HG02840 (cell line): ENCODE data around the gene DHH.

Experiments used
- ATAC-seq: cut with Tn5 transposase; IDR thresholded peaks from one replicate; pipeline ENCODE4 v1.9.1; 2021; ENCODE audit warnings: mild to moderate bottlenecking, moderate library complexity, moderate number of reproducible peaks; ENCODE audit not compliant: unreplicated experiment, low FRiP score

Gene DHH

DNA sequence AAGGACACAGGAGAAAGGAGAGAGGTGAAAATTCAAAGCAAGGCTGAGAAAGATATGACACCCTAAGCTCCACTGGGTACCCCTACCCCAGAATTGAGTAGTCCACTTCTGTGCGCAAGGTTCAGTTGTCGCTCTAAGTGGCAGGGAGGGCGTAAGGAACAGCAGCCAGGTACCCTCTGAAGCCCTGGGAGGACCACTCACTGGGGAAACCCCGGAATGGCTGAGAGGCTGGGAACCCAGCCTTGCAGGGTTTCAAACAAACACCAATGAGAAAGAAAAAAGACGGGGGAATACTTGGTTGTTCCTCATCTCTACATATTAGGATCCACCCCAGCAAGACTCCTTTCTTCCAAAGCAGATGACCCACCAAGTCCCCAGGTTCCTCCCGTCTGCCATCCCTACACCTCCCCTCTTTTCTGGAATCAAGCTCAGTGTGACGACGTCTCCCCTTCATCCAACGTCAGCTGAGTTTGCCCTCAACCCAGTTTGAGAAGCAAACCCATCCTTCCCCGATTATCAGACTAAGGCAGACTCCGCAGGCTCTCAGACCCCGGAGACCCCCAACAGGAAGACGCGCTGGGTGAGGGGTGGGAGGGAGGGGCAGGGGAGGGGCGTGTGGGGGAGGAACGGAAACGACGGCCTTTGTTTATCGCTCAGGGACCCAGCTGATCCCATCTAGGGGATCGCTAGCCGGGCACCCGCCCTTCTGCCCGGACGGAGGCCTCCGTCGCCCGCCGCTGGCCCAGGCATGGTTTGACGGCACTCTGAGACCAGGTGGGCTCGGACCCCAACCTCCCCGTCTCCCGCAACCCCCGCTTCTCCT lies 15.3 kb upstream of the DHH start:
- no peak for ATAC-seq

DNA sequence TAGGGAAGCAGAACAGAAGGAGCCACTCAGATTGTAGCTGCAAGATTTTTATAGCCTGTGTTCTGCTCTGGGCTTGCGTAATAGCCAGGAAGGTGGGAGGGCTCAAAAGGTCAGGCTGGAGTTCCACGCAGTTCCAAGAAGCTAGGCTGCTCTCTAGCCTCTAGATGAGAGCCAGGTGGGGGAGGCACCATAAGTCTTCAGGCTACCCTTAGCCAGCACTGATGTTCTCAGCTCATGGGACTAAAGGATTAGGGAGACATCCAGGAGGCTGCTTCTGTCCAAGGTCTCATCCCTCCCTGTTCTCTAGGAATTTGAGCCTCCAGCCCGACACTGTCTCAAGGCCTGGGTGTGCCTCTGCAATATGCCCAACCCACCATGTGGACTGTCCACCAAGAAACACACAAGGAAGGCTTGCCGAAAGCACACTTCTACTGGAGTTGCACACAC lies 14.4 kb upstream of the DHH start:
- no peak for ATAC-seq

DNA sequence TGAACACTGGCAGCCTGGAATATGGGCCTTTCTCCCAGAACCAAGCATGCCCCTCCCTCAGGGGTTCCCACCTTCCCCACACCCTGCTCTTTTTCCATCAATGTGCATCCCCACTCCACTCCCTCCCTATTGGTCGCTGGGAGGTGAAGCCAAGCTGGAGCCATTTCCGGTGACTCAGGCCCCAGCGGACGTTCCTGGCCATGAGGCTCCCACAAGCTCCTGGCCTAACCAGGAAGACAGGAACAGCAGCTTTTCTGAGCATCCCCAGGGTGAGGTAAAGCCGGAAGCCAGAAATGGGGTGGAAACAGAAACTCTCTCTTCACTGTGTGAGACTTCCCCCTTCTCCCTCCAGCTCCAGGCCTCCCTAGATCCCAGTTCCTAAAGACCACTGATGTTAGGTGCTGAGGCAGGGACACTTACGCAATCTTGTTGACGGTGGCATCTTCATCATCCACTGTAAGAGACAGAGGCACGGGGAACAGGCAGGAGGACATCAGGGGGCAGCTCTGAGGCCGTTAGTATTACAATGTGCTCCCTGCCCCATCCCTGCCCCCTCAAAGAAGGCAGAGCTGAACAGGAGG lies 11.0 kb upstream of the DHH start:
- no peak for ATAC-seq

DNA sequence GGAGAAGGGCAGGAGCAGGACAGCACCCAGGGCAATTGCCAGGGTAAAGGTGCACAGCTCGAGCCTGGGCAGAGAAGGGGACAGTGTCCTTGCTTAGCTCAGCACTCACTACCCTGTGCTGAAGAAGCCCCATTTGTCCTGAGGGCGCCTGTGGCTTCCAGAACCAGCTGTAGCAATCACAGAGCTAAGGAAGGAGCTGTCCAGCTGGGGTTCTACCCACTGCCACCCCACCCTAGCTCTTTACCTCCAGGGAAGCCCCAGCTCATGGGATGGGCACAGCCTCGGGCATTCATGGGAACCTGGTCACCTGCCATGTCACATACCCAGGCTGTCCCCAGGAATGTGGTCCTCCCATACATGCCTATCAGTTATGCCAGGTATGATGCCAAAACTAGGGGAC lies 10.2 kb upstream of the DHH start:
- no peak for ATAC-seq

DNA sequence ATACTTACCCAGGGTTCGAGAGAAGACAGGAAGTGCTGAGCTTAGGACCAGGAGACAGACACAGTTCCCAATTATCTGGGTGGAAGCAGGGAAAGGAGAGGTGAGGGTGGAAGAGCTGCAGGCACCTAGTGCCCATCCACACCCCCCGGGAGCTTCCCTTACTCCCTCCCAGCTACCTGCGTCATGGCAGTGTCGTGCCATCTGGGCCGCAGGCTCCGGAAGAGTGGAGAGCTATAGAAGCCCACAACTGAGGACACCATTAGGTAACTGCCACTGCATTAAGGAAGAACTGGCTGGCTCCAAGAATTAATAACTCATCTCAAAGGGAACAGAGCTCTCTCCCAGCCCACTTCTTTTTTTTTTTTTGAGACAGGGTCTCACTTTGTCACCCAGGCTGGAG lies 5.8 kb upstream of the DHH start:
- ATAC-seq: no peak

DNA sequence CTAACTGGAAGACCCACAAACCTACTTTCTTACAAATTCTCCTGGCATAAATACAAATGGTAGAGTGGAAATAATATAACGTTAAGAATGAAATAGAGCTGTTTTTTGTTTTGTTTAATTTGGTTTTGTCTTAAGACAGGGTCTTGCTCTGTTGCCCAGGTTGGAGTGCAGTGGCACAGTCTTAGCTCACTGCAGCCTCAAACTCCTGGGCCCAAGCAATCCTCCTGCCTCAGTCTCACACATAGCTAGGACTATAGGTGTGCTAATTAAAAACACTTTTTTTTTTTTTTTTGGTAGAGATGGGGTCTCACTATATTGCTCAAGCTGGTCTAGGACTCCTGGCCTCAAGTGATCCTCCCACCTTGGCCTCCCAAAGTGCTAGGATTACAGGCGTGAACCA lies 4.1 kb upstream of the DHH start:
- ATAC-seq: no peak

DNA sequence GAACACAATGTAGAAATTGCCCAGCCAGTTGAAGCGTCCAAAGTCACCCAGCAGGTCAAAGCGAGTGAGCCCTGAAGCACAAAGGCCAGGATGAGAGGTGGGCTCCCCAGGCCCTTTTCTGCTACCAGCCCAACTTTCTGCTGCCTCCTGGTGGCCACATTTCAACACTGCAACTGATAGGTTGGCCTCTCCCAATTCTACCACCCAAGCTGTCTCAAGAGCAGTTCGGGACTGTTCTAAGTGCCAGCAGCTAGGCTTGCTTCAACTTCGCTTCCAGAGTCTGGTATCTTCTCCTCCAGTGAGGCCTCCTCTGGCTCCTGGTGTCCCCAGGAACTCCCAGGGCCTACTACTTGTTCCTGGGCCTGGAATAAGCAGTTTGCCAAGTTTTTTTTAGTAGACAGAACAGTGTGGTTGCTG lies 3.4 kb upstream of the DHH start:
- no peak for ATAC-seq

DNA sequence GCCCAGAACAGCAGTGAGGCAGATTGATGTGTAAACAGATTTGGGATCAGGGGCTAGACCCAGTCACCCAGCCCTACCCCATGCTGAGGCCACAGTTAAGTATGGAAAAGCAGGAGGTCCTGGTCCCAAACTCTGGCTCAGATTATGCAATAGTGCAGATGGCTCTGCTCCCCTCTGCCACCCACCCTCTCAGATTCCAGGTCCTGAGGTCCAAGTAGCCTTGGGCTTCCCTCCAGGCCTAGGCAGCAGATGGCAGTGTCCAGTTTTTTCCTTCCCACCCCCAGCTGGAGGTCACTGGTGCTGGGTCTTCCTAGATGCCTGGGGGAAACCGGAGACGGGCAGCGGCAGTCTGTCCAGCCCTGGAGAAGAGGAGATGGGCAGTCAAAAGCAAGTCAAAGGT lies 2.8 kb upstream of the DHH start:
- ATAC-seq: no peak

DNA sequence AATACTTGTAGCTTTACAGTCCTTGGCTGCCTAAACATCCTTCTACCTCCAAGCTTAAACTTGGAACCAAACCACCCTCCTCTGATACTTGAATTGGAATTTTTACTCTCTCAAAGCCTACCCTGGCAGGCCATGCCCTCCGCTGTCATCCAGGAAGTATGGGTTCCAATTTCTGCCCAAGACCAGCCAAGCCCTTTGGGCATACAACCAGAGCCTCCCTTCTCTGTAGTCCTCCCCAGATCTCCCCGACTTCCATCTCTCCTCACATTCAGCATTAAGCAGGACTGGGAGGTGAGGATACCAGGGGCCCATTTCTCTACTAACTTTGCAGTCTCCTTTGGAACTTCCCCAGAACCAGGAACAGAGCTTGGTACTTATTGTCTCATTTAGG lies 369 bp upstream of the DHH start:
- no peak for ATAC-seq

DNA sequence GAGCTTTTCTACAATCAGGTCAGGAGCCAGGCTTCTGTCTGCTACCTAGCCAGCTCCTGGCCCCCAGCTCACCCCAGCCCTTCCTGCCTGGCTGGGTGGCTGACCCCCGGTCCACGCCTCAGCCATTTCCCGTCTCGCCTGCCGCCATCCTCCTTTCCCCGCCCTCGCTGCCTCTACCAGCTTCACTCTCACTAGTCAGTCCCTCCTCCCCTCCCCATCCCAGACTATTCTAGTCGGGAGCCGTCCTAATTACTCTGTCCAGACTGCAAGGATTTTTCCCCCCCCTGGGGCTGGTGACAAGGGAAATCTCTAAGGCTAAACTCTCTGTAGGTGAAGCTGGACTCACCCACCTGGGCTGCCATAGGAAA lies 825 bp downstream of the DHH start:
- no peak for ATAC-seq

DNA sequence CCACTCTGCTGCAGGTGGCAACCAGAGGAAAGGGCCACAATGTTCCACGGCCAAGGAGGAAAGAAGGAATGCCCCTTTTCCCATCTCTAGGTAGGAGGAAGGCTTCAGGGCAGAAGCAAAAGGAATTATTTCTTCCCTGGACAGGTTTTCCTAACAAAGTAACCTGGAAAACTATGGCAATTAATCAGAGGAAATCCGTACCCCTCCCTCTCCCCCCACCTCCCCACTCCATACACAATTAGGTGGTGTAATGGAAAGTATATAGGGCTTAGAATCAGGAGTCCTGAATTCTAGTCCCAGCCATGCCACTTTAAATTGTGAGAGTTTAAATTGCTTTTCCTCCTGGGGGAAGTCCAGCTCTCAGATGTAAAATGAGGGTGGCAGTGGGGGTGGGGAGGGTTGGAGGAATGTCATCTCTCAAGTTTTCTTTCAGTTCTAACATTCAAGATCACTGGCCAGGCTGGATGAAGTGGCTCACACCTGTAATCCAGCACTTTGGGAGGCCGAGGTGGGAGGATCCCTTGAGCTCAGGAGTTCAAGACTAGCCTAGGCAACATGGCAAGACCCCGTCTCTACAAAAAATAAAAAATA lies 1.7 kb downstream of the DHH start:
- no peak for ATAC-seq

DNA sequence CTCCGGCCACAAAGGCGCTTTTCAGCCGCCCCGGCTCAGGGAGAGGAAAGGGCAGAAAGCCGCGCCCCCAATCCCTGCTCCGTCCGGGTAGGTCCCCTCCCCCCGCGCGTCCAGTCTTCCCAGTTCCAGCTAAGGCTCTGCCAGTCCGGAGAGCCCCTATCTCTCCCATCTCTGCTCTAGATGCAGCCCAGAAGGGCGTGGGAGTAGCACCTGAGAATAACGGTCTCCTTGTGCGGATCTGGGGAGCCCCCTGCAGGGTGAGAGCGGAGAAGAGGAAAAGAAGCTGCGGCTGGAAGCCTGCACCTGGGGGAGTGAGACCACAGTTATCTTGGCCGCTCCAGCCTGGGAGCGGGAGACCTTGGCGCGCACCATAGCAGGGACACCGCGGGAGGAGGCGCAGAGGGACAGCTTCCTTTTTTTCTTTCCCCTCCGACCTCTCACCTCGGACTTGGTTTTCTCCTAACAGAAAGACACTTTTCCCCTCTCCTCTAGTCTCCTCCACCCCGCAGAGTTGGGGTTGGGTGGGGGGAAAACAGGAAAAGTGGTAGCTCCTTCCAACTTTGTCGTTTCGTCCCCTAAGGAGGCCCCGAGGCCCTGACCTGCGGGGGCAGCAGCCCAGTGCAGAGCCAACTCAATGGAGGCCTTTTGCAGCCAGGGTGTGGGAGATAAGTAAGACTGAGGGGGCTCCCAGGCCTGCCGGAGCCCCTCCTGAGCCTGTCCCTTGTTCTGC lies 2.4 kb downstream of the DHH start:
- no peak for ATAC-seq

DNA sequence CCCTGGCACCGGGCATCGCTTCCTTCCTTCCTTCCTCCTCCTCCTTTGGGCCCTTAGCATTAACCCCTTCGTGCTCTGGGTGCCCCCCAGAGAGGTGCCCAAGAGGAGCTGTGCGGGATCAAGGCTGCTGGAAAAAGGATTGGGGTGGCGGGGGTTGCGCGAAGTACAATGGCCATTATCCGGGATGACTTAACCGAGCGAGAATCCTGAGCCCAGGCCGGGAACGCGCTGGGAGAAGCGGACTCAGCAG lies 2.8 kb downstream of the DHH start:
- no peak for ATAC-seq

DNA sequence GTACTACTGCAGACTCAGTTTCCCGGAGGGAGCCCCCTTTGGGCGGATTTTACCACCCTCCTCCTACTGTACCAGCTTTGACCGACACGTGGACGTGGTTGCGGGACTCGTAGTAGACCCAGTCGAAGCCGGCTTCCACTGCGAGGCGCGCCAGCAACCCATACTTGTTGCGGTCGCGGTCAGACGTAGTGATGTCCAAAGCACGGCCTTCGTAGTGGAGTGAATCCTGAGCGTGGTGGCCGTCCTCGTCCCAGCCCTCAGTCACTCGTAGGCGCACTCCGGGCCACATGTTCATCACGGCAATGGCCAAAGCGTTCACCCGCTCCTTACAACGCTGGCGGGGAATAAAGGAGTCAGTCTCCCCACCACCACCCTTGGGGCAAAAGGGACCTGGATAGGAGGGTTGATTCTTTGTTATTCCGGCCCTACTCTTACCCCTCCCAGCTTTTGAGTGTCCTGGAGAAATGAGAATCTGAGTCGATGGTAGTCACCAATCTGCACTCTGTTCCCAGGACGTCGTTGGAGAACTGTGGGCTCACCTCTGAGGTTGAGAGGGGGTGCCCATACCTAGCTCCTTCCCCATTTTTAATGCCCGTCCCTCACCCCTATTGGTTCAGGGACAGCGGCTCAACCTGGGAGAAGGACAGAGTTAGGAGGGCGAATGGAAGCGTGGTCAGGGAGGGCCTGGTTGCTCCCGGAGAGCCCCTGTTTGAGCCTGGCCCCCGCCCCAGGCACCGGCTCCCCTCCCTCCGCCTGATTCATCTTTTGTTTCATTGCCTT lies 3.4 kb downstream of the DHH start:
- no peak for ATAC-seq

DNA sequence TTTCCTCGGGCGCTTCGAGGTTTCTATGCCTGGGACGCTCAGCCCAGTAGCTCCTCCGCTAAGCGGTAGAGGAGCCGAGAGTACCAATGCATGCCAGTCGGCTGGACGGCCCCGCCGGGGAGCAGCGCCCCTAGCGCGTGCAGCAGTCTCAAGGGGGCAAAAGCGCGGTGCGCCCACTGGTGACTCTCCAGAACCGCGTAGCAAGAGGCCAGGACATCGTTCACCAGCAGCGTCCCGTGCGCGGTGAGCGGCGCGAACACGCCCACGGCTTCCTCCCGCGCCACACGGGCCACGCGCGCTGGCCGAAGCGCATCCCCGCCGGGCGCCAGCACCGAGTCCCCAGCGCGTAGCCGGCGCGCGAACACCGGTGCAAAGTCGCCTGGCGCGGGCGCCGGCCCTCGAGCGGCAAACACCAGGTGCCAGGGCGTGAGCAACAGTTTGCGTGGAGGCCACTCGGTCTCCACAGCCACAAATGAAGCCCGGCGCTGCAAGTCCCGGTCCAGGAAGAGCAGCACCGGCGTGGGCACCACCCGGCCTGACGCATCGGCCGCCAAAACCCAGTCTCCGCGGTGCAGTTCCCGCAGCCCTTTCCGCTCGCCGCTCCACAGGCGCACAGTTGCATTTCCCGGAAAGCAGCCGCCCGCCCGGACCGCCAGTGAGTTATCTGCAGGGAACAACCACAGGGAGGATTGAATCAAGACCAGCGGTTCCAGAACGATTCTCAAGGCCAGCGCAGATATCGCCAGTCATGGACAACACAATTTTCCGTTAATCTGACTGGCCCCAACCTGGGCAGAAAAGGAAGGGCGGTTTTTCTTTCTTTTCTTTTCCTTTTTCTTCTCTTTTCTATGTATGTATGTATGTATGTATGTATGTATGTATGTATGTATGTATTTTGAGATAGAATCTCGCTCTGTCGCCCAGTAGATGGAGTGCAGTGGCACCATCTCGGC lies 4.5 kb downstream of the DHH start:
- no peak for ATAC-seq

DNA sequence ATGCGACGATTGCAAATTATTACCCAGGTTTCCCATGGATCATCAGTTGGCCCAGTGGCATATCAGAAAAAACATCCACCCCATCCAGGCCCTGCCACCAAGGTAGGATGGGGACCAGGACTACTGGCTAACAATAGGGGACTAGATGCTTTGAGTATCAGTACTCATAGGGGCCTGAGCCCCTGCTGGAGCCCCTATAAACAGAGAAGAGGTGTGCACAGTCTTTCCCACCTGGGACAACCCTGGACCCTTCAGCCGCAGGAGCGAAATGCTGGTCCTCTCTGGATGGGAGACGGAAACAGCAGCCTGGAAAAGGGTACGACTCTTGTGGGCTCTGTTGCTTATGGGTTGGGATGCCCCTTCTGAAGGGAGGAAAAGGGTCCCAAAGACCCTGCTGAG lies 5.7 kb downstream of the DHH start:
- ATAC-seq: no peak

DNA sequence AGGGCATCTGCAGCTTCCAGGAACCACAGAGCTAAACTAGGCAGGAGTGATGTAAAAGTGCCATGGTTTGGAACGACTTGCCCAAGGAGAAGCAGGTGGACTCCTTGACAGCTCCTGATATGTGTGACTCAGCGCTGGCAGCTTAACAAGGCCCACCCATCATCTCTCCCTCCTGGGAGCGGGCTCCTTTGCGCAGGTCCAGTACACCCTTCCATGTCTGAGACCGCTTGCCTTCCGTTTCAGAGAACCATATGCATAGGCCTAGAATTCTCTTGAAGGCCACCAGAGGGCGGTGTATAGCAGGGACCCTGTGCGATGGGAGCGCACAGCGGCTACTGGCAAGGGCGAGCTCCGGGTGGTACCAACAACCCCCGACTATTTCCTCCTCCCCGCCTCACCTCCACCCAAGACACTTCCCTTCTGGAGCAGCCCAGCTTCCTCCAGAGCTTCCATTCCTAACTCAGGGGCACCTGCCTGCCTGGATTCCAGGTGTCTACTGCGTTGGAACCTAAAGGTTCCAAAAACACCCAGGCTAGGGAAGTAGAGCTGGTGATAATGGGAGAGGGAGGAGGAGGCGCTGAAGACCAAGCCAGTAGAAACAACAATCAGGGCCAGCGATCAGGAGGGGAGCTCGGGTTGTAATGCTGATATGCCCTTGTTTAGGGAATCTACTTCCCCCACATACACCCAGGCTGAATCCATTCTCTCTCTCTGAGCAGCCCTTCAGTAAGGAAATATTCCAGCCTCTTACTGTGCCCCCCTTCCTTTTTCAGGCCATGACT lies 6.3 kb downstream of the DHH start:
- ATAC-seq: peak; percentile 62

DNA sequence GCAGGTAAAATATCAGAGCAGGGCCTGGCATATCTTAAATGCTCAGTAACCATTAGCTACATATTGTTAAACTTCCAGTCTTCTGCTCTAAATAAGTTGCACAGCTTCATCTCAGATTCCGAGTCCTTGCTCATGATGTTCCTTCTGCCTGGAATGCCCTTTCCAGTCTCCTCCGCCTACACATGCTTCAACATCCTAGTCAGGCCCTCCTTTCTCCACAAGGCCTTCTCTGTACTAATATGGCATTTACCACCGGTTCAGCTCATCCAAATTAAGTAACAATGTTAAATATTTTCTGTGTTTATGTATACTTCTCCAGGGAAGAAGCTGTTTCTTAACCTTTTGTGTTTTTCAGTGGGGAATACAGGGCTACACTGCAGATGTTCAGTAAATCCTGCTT lies 8.5 kb downstream of the DHH start:
- ATAC-seq: no peak

DNA sequence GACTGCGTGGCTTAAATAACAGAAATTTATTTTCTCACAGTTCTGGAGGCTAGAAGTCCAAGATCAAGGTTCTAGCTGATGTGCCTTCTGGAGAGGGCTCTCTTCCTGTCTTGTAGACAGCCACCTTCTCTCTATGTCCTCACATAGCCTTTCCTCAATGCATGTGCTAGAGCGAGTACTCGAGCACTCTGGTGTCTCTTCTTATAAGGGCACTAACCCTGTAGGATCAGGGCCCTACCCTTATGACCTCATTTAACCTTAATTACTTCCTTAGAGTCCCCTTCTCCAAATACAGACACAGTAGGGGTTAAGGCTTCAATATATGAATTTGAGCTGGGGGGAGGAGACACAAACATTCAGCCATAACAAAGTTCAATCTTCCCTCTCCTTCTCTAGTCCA lies 10.2 kb downstream of the DHH start:
- ATAC-seq: no peak
